Neuronal stem cell (in vitro differentiated cells): ENCODE measurements around the gene NOL4L.
"Not testable (repeated sequence)": the region's sequence is repeated elsewhere in the genome, so short reads cannot be mapped to it uniquely, and the experiment has no call there.

Experiments
- DNase-seq: peaks from one replicate; pipeline ENCODE4 v3.0.0-alpha.2; 2013; ENCODE audit warnings: low spot score
- H2AFZ ChIP-seq: one replicate; pipeline ENCODE4 v1.6.1; 2013; ENCODE audit warnings: mild to moderate bottlenecking, low read length, inconsistent platforms
- H2AK5ac ChIP-seq: 2 replicates; pipeline ENCODE4 v1.6.1; 2013; ENCODE audit warnings: low read depth, mild to moderate bottlenecking, inconsistent platforms, low read length, moderate library complexity, mixed read lengths
- H2BK120ac ChIP-seq: 2 replicates; pipeline ENCODE4 v1.6.1; 2013; ENCODE audit warnings: low read depth, mild to moderate bottlenecking, inconsistent platforms, low read length, moderate library complexity, mixed read lengths
- H2BK12ac ChIP-seq: one replicate; pipeline ENCODE4 v1.6.1; 2013; ENCODE audit warnings: low read length, inconsistent platforms
- H2BK15ac ChIP-seq: 2 replicates; pipeline ENCODE4 v1.6.1; 2013; ENCODE audit warnings: mild to moderate bottlenecking, low read length, inconsistent platforms, mixed read lengths
- H2BK5ac ChIP-seq: one replicate; pipeline ENCODE4 v1.6.1; 2013; ENCODE audit warnings: inconsistent platforms, mild to moderate bottlenecking, low read length, moderate library complexity
- H3K14ac ChIP-seq: one replicate; pipeline ENCODE4 v1.6.1; 2013; ENCODE audit warnings: low read length, inconsistent platforms
- H3K18ac ChIP-seq: 2 replicates; pipeline ENCODE4 v1.6.1; 2013; ENCODE audit warnings: low read length, inconsistent platforms
- H3K23ac ChIP-seq: 2 replicates; pipeline ENCODE4 v1.6.1; 2013; ENCODE audit warnings: low read depth, mild to moderate bottlenecking, mixed read lengths, low read length, inconsistent platforms; ENCODE audit not compliant: poor library complexity
- H3K27ac ChIP-seq: replicated peaks from 3 replicates; pipeline ENCODE4 v1.5.1; 2013; ENCODE audit warnings: low read length, inconsistent platforms
- H3K27me3 ChIP-seq, 3 experiments: 2 replicates each; pipeline ENCODE4 v1.6.1; 2013; ENCODE audit warnings: low read length in 3 of 3, mild to moderate bottlenecking in 2 of 3, inconsistent platforms in 1 of 3, low read depth in 1 of 3, mixed read lengths in 1 of 3, moderate library complexity in 1 of 3; ENCODE audit not compliant: control insufficient read depth in 3 of 3, insufficient read depth in 3 of 3
- H3K36me3 ChIP-seq, 2 donors: replicated peaks in 1 of 2; 2 replicates each; pipeline ENCODE4 v1.6.1; 2013; ENCODE audit warnings: low read length in 2 of 2; ENCODE audit not compliant: control insufficient read depth in 2 of 2, insufficient read depth in 2 of 2
- H3K4ac ChIP-seq: 2 replicates; pipeline ENCODE4 v1.6.1; 2013; ENCODE audit warnings: inconsistent platforms, mild to moderate bottlenecking, low read length, moderate library complexity
- H3K4me1 ChIP-seq, 2 donors: 1 replicate in 1 of 2; 2 replicates in 1 of 2; pipeline ENCODE4 v1.6.1; 2013; ENCODE audit warnings: low read length in 2 of 2, low read depth in 1 of 2; ENCODE audit not compliant: control insufficient read depth in 2 of 2, insufficient read depth in 1 of 2
- H3K4me2 ChIP-seq: one replicate; pipeline ENCODE4 v1.6.1; 2013; ENCODE audit warnings: mild to moderate bottlenecking, low read length, inconsistent platforms; ENCODE audit not compliant: insufficient read depth, poor library complexity, severe bottlenecking
- H3K4me3 ChIP-seq, 2 donors: 2 replicates each; pipeline ENCODE4 v1.5.1; 2013; ENCODE audit warnings: low read length in 2 of 2, mild to moderate bottlenecking in 2 of 2, inconsistent platforms in 1 of 2, moderate library complexity in 1 of 2
- H3K79me1 ChIP-seq: one replicate; pipeline ENCODE4 v1.6.1; 2013; ENCODE audit warnings: low read depth, mild to moderate bottlenecking, inconsistent platforms, low read length, moderate library complexity
- H3K9ac ChIP-seq: one replicate; pipeline ENCODE4 v1.6.1; 2013; ENCODE audit warnings: mild to moderate bottlenecking, low read depth, low read length, inconsistent platforms; ENCODE audit not compliant: poor library complexity
- H3K9me3 ChIP-seq, 2 donors: replicated peaks in 1 of 2; 2 replicates each; pipeline versions ENCODE3 to v1.6.1; 2013; ENCODE audit warnings: low read length in 2 of 2, mild to moderate bottlenecking in 2 of 2, inconsistent platforms in 1 of 2, low read depth in 1 of 2, mixed read lengths in 1 of 2, moderate library complexity in 1 of 2; ENCODE audit not compliant: control insufficient read depth in 2 of 2, insufficient read depth in 1 of 2
- H4K8ac ChIP-seq: one replicate; pipeline ENCODE4 v1.6.1; 2013; ENCODE audit warnings: low read depth, mild to moderate bottlenecking, inconsistent platforms, low read length, moderate library complexity
- H4K91ac ChIP-seq: one replicate; pipeline ENCODE4 v1.6.1; 2013; ENCODE audit warnings: low read length, low read depth, mild to moderate bottlenecking, inconsistent platforms; ENCODE audit not compliant: poor library complexity
- WGBS, 2 donors: extraction: QIAGEN DNeasy Blood & Tissue Kit; methylation state at CpG; one replicate each; pipeline ENCODE4 v1.1.7; 2013; ENCODE audit warnings: missing lambda C conversion rate in 2 of 2, mixed read lengths in 1 of 2; ENCODE audit not compliant: insufficient read length in 2 of 2, insufficient replicate concordance in 1 of 2; ENCODE audit errors: extremely low coverage in 2 of 2; 5-methylcytosine and 5-hydroxymethylcytosine counted together

NOL4L gene

DNA sequence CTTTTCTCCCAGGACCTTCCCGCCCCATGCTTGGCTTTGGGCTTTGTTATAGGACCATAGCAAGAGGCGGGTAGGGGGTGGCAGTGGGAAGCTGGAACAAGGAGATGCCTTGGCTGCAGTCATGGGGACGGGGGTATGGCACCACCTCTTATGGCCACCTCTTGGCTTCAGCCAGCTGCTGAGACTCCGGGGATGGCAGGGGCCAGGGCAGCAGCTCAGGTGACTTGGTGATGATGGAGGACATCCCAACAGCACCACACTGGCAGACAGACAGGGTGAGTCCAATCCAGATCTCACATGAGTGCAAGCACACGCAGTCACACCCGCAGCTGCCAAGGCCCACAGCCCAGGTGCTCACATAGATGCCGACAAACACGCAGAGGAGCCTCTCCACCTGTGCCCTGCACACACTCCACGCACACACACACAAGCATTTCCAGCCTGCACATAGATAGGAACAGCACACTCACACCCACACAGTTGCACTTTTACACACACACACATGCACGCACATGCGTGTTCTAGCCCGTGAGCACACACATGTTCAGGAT lies 6.2 kb downstream of the NOL4L start:
- H2AK5ac ChIP-seq: peak overlapping the region; percentile 86
- no peaks in the 10 kb centered on the region for H3K27me3 ChIP-seq
- H2AFZ ChIP-seq: no peak overlapping the region
- no peak overlapping the region for H3K23ac ChIP-seq
- no peak overlapping the region for H3K9ac ChIP-seq
- no peak for DNase-seq
- H3K4ac ChIP-seq: peak overlapping the region; percentile 17
- no peak overlapping the region for H4K91ac ChIP-seq
- no peak overlapping the region for H2BK5ac ChIP-seq
- H3K9me3 ChIP-seq: no peaks in the 10 kb centered on the region
- H3K4me3 ChIP-seq: no peak overlapping the region
- no peaks in the 10 kb centered on the region for H3K36me3 ChIP-seq
- H2BK15ac ChIP-seq: peak overlapping the region; percentile 53
- no peak overlapping the region for H3K4me2 ChIP-seq
- no CpG with 5 or more reads among the region's 12 CpGs for WGBS, 2 donors
- peak overlapping the region; percentile 61 for H3K18ac ChIP-seq
- no peak overlapping the region for H2BK120ac ChIP-seq
- no peak overlapping the region for H3K27ac ChIP-seq
- no peak overlapping the region for H4K8ac ChIP-seq
- H3K4me1 ChIP-seq: peaks cover 25 to 42% of the 10 kb centered on the region in 2 donors
- no peaks in the 10 kb centered on the region for H3K79me1 ChIP-seq
- H3K14ac ChIP-seq: peak overlapping the region; percentile 14
- no peak overlapping the region for H2BK12ac ChIP-seq

DNA sequence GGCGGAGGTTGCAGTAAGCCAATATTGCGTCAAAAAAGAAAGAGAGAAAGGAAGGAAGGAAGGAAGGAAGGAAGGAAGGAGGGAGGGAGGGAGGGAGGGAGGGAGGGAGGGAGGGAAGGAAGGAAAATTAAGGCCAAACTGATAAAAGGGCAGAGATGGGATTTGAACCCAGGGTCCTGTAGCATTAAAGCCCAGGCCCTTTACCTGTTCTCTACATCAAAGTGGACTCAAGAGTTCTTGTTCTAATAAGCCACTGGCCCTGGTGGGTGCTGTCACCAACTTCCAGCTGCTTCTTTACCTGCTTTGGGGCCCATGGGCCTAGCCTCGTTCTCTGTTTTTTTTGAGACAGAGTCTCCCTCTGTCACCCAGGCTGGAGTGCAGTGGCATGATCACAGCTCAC lies 7.1 kb downstream of the NOL4L start:
- not testable (repeated sequence) for H3K36me3 ChIP-seq, H2BK15ac ChIP-seq, H3K4ac ChIP-seq, H4K91ac ChIP-seq, H3K4me2 ChIP-seq, H3K27me3 ChIP-seq, DNase-seq, H2BK120ac ChIP-seq, H3K4me3 ChIP-seq, H3K9ac ChIP-seq, H3K14ac ChIP-seq, H3K18ac ChIP-seq, H3K23ac ChIP-seq, H3K9me3 ChIP-seq, H2AFZ ChIP-seq, H4K8ac ChIP-seq, H3K79me1 ChIP-seq, H2AK5ac ChIP-seq, H3K27ac ChIP-seq, H2BK12ac ChIP-seq, H2BK5ac ChIP-seq
- H3K4me1 ChIP-seq: peaks cover 25 to 43% of the 10 kb centered on the region in 2 donors
- no CpG with 5 or more reads among the region's 3 CpGs for WGBS, 2 donors

- H3K4me2 ChIP-seq: no peak overlapping the region
- no peak overlapping the region for H2BK5ac ChIP-seq
- no peak overlapping the region for H3K4ac ChIP-seq
- H2AFZ ChIP-seq: no peak overlapping the region
- no peak overlapping the region for H3K27ac ChIP-seq
- no peak overlapping the region for H4K8ac ChIP-seq
- WGBS, 2 donors: no CpG with 5 or more reads among the region's 4 CpGs
- H3K79me1 ChIP-seq: no peaks in the 10 kb centered on the region
- no peak overlapping the region for H3K4me3 ChIP-seq
- no peaks in the 10 kb centered on the region for H3K27me3 ChIP-seq
- DNase-seq: no peak
- peaks cover 24 to 40% of the 10 kb centered on the region in 2 donors for H3K4me1 ChIP-seq
- H2BK120ac ChIP-seq: no peak overlapping the region
- no peaks in the 10 kb centered on the region for H3K9me3 ChIP-seq
- H2BK15ac ChIP-seq: no peak overlapping the region
- H2BK12ac ChIP-seq: no peak overlapping the region
- no peak overlapping the region for H3K18ac ChIP-seq
- no peak overlapping the region for H3K9ac ChIP-seq
- H3K36me3 ChIP-seq: no peaks in the 10 kb centered on the region
- no peak overlapping the region for H3K14ac ChIP-seq
- no peak overlapping the region for H3K23ac ChIP-seq
- no peak overlapping the region for H4K91ac ChIP-seq
- H2AK5ac ChIP-seq: no peak overlapping the region
Observed at GRCh38 chr20:32577657-32578056, 7.5 kb downstream of the NOL4L start.

GRCh38 chr20:32577023-32577422 lies 8.1 kb downstream of the NOL4L start:
- no peak overlapping the region for H2BK5ac ChIP-seq
- no peak overlapping the region for H3K9ac ChIP-seq
- H3K23ac ChIP-seq: no peak overlapping the region
- H3K4ac ChIP-seq: no peak overlapping the region
- H3K79me1 ChIP-seq: no peaks in the 10 kb centered on the region
- peaks cover 17 to 34% of the 10 kb centered on the region in 2 donors for H3K4me1 ChIP-seq
- no peak overlapping the region for H4K91ac ChIP-seq
- H2AK5ac ChIP-seq: peak overlapping the region; percentile 82
- no peak overlapping the region for H3K14ac ChIP-seq
- H3K4me2 ChIP-seq: no peak overlapping the region
- no peak overlapping the region for H2BK12ac ChIP-seq
- H4K8ac ChIP-seq: no peak overlapping the region
- H2AFZ ChIP-seq: no peak overlapping the region
- no peak for DNase-seq
- H3K9me3 ChIP-seq: no peaks in the 10 kb centered on the region
- H3K27me3 ChIP-seq: no peaks in the 10 kb centered on the region
- no peaks in the 10 kb centered on the region for H3K36me3 ChIP-seq
- H3K18ac ChIP-seq: peak overlapping the region; percentile 5
- H2BK15ac ChIP-seq: no peak overlapping the region
- no CpG with 5 or more reads among the region's 7 CpGs for WGBS, 2 donors
- no peak overlapping the region for H3K27ac ChIP-seq
- no peak overlapping the region for H3K4me3 ChIP-seq
- no peak overlapping the region for H2BK120ac ChIP-seq
